HG03520 (cell line): ENCODE measurements around the gene PTGER1.
"Not testable (repeated sequence)": the region's sequence is repeated elsewhere in the genome, so short reads cannot be mapped to it uniquely, and the experiment has no call there.

Source experiments
- ATAC-seq: cut with Tn5 transposase; IDR thresholded peaks from one replicate; pipeline ENCODE4 v1.9.1; 2021; ENCODE audit warnings: mild to moderate bottlenecking, moderate library complexity; ENCODE audit not compliant: unreplicated experiment

PTGER1 gene

GRCh38 chr19:14475251-14476073, at the start of gene PTGER1:
Gene PTGER1 (minus strand): TSS chr19:14475354. CDS start chr19:14474320, 1,034 bp downstream.
- no peak for ATAC-seq

GRCh38 chr19:14520543-14520942, 45.4 kb upstream of the PTGER1 start:
- no peak for ATAC-seq

GRCh38 chr19:14519860-14520407, 44.8 kb upstream of the PTGER1 start:
- ATAC-seq = no peak

- no peak for ATAC-seq
Observed at GRCh38 chr19:14519245-14519859, 44.2 kb upstream of the PTGER1 start.

GRCh38 chr19:14517840-14518505, 42.8 kb upstream of the PTGER1 start, which contains the start of gene DNAJB1:
Gene DNAJB1 (minus strand): TSS chr19:14518397. CDS start chr19:14518349, 48 bp downstream.
- ATAC-seq = peak; percentile 49

- no peak for ATAC-seq
Observed at GRCh38 chr19:14517446-14517839, 42.3 kb upstream of the PTGER1 start.

GRCh38 chr19:14516746-14517438, 41.7 kb upstream of the PTGER1 start:
- ATAC-seq = no peak

- ATAC-seq = no peak
Observed at GRCh38 chr19:14516048-14516534, 40.9 kb upstream of the PTGER1 start.

GRCh38 chr19:14515501-14516047, 40.4 kb upstream of the PTGER1 start:
- no peak for ATAC-seq

- no peak for ATAC-seq
Observed at GRCh38 chr19:14514215-14514863, 39.2 kb upstream of the PTGER1 start.

GRCh38 chr19:14512406-14512961, 37.3 kb upstream of the PTGER1 start:
- ATAC-seq = no peak

- ATAC-seq = no peak
Observed at GRCh38 chr19:14511229-14511593, 36.1 kb upstream of the PTGER1 start.

- ATAC-seq = no peak
Observed at GRCh38 chr19:14510311-14511228, 35.4 kb upstream of the PTGER1 start.

GRCh38 chr19:14507704-14508542, 32.8 kb upstream of the PTGER1 start:
- no peak for ATAC-seq

GRCh38 chr19:14505488-14506239, 30.5 kb upstream of the PTGER1 start:
- no peak for ATAC-seq

GRCh38 chr19:14504575-14504974, 29.4 kb upstream of the PTGER1 start:
- ATAC-seq = not testable (repeated sequence)

- no peak for ATAC-seq
Observed at GRCh38 chr19:14503285-14503684, 28.1 kb upstream of the PTGER1 start.
